Breast epithelium (tissue), 4 donors: ENCODE results near the gene WWOX. TPM values are rescaled to one million over a fixed set of nuclear protein-coding genes. Genes with fewer than 3 reads are reported as not detected.

Experiments
- DNase-seq, 2 donors: peaks; one replicate each; pipeline ENCODE4 v3.0.0-alpha.2; 2019; ENCODE audit warnings: low spot score in 2 of 2
- H3K27ac ChIP-seq, 2 donors: fragments of 200-600 bp; sonication (generic) in 1 of 2; one replicate each; pipeline ENCODE4 v1.5.1; 2016 to 2019; ENCODE audit warnings: mild to moderate bottlenecking in 1 of 2
- H3K27me3 ChIP-seq, 2 donors: fragments of 200-600 bp; sonication (generic) in 1 of 2; one replicate each; pipeline versions ENCODE4 v1.5.1 to v1.6.0; 2017 to 2019; ENCODE audit warnings: control low read depth in 1 of 2, mild to moderate bottlenecking in 1 of 2
- H3K36me3 ChIP-seq: fragments of 200-600 bp; one replicate; pipeline ENCODE4 v1.5.1; 2019
- H3K4me1 ChIP-seq, 2 donors: fragments of 200-600 bp; sonication (generic); one replicate each; pipeline ENCODE4 v1.5.1; 2016 to 2019; ENCODE audit warnings: control low read depth in 1 of 2
- H3K4me3 ChIP-seq, 3 donors: fragments of 200-600 bp; sonication (generic); 1 replicate in 2 of 3; 2 replicates in 1 of 3; pipeline ENCODE4 v1.5.1; 2016 to 2019; ENCODE audit warnings: mild to moderate bottlenecking in 3 of 3, moderate library complexity in 2 of 3
- H3K9me3 ChIP-seq, 2 donors: fragments of 200-600 bp; sonication (generic) in 1 of 2; one replicate each; pipeline ENCODE4 v1.5.1; 2016 to 2019; ENCODE audit warnings: control low read depth in 1 of 2
- POLR2A ChIP-seq: fragments of 450-650 bp; IDR thresholded peaks from one replicate; pipeline ENCODE4 v1.6.1; 2016; ENCODE audit warnings: antibody characterized with exemption, mild to moderate bottlenecking, moderate library complexity
- POLR2AphosphoS5 ChIP-seq, 3 donors: sonication (generic); formaldehyde crosslinking; IDR thresholded peaks; one replicate each; pipeline ENCODE4 v1.6.1; 2017; ENCODE audit warnings: antibody characterized with exemption in 3 of 3
- intact Hi-C: fragments of 100-400 bp; cut with DNase I; formaldehyde crosslinking; loops from one replicate; pipeline ENCODE4 v1.15.1; 2023; ENCODE audit warnings: low total_unique reads
- total RNA-seq, 3 donors: library from RNA; depleted of rRNA; stranded (reverse); fragments of >200 nt; gene quantifications; one replicate each; pipeline ENCODE4 v1.1.0, GENCODE V29; 2016
- TF ChIP-seq, protein P1 (sequence below), 3 donors: fragments of 450-650 bp; IDR thresholded peaks; one replicate each; pipeline ENCODE4 v1.5.1; 2016 to 2017; ENCODE audit warnings: antibody characterized with exemption in 3 of 3, mild to moderate bottlenecking in 3 of 3, moderate library complexity in 3 of 3

WWOX gene
- total RNA-seq, 3 donors from 2014 or later = 42.9 to 73.6 (median 43.4) TPM

DNA sequence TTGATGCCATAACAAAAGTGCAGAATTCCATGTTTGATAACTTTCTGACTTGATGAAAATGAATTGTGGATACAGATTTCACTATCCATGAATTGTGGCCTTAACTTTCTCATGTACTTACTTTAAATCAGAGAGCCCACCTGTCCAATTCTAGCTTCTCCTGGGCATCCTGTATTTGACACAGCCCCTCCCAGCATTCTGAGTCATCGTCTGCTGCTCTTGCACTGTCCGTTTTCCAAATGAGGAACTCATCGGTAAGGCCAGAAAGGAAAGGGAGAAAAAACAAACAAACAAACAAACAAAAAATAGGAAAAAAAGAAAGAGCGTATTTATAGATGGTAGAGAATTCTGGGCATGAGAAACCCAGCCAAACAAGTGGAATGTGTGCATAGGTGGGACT, 361.6 kb downstream of the WWOX start:
- no peaks in the 10 kb centered on the region for H3K27me3 ChIP-seq
- intact Hi-C loops = no loop called here
- no peaks in the 10 kb centered on the region for H3K4me1 ChIP-seq

GRCh38 chr16:78461496-78462287, 362.2 kb downstream of the WWOX start:
- H3K36me3 ChIP-seq = no peaks in the 10 kb centered on the region
- no peak overlapping the region for H3K4me3 ChIP-seq
- H3K27ac ChIP-seq = no peak overlapping the region
- H3K27me3 ChIP-seq = no peaks in the 10 kb centered on the region
- no peaks in the 10 kb centered on the region for H3K4me1 ChIP-seq
- TF ChIP-seq, protein P1, sequence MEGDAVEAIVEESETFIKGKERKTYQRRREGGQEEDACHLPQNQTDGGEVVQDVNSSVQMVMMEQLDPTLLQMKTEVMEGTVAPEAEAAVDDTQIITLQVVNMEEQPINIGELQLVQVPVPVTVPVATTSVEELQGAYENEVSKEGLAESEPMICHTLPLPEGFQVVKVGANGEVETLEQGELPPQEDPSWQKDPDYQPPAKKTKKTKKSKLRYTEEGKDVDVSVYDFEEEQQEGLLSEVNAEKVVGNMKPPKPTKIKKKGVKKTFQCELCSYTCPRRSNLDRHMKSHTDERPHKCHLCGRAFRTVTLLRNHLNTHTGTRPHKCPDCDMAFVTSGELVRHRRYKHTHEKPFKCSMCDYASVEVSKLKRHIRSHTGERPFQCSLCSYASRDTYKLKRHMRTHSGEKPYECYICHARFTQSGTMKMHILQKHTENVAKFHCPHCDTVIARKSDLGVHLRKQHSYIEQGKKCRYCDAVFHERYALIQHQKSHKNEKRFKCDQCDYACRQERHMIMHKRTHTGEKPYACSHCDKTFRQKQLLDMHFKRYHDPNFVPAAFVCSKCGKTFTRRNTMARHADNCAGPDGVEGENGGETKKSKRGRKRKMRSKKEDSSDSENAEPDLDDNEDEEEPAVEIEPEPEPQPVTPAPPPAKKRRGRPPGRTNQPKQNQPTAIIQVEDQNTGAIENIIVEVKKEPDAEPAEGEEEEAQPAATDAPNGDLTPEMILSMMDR (IDR thresholded peaks at IDR 0.05) = no peak
- TF ChIP-seq POLR2AphosphoS5 (IDR thresholded peaks at IDR 0.05) = no peak
- no peak for TF ChIP-seq POLR2A
- no peak for DNase-seq
- peaks cover 0 to 6% of the 10 kb centered on the region in 2 donors for H3K9me3 ChIP-seq
- intact Hi-C loops = no loop called here

More for the DNA sequence above, 361.6 kb downstream of the WWOX start:
- H3K36me3 ChIP-seq = no peaks in the 10 kb centered on the region
- no peak for DNase-seq
- no peak overlapping the region for H3K27ac ChIP-seq
- no peak for TF ChIP-seq POLR2A
- TF ChIP-seq, protein P1 (IDR thresholded peaks at IDR 0.05) = no peak
- no peak for TF ChIP-seq POLR2AphosphoS5 (IDR thresholded peaks at IDR 0.05)
- no peak overlapping the region for H3K4me3 ChIP-seq
- peaks cover 0 to 6% of the 10 kb centered on the region in 2 donors for H3K9me3 ChIP-seq

GRCh38 chr16:78462288-78463208, 363.1 kb downstream of the WWOX start:
- Histone ChIP-seq H3K27ac (no peak overlapping the region), H3K4me1 (no peaks in the 10 kb centered on the region), H3K4me3 (no peak overlapping the region), H3K27me3 (no peaks in the 10 kb centered on the region), H3K36me3 (no peaks in the 10 kb centered on the region), H3K9me3 (peaks cover 0 to 6% of the 10 kb centered on the region in 2 donors)
- no peak for DNase-seq
- intact Hi-C loops = no loop called here
- no peak for TF ChIP-seq POLR2AphosphoS5 (IDR thresholded peaks at IDR 0.05)
- TF ChIP-seq POLR2A = no peak
- TF ChIP-seq, protein P1 (IDR thresholded peaks at IDR 0.05) = no peak

DNA sequence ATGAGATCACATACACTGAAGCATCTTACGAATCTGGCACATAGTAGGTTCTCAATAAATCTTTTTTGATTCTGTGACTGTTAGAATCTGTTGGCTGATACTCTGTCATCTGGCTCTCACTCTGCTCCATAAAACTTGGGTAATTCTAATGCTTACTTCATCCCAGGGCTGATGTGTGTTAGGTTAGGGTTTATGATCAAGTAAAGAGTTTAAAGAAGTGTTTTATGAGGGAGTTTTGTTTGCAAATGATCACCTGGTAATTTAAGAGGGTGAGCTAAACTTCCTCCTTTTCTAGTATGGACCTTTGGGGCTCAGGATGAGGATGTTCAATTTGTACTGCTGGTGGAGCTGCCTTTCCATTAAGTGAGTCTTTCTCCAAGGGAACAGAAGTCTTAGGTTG, 364.1 kb downstream of the WWOX start:
- no peak overlapping the region for H3K4me3 ChIP-seq
- TF ChIP-seq POLR2A (no peak), POLR2AphosphoS5 (IDR thresholded peaks at IDR 0.05) (no peak)
- TF ChIP-seq, protein P1 (IDR thresholded peaks at IDR 0.05) = no peak
- H3K27ac ChIP-seq = no peak overlapping the region
- H3K9me3 ChIP-seq = peaks cover 0 to 6% of the 10 kb centered on the region in 2 donors
- no peaks in the 10 kb centered on the region for H3K36me3 ChIP-seq
- H3K4me1 ChIP-seq = no peaks in the 10 kb centered on the region
- H3K27me3 ChIP-seq = no peaks in the 10 kb centered on the region
- no peak for DNase-seq
- intact Hi-C loops = no loop called here

DNA sequence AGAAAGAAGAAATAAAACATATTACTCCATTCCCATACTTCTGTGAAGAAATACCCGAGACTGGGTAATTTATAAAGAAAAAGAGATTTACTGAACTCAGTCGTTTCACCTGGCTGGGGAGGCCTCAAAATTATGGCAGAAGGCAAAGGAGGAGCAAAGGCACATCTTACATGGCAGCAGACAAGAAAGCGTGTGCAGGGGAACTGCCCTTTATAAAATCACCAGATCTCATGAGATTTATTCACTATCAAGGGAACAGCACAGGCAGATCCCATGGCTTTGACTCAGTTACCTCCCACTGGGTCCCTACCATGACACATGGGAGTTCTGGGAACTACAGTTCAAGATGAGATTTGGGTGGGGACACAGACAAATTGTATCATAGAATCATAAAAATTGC, 365.4 kb downstream of the WWOX start:
- Histone ChIP-seq H3K4me3 (no peak overlapping the region), H3K4me1 (no peaks in the 10 kb centered on the region), H3K27ac (no peak overlapping the region), H3K27me3 (no peaks in the 10 kb centered on the region), H3K9me3 (peaks cover 0 to 6% of the 10 kb centered on the region in 2 donors), H3K36me3 (no peaks in the 10 kb centered on the region)
- no peak for DNase-seq
- intact Hi-C loops = no loop called here
- TF ChIP-seq POLR2A (no peak), POLR2AphosphoS5 (IDR thresholded peaks at IDR 0.05) (no peak)
- TF ChIP-seq, protein P1 (IDR thresholded peaks at IDR 0.05) = no peak
